GM18526 (cell line): ENCODE measurements around the gene TMEM182.

Experiments used
- POLR2A ChIP-seq: IDR thresholded peaks from 3 replicates; pipeline ENCODE4 v1.6.1; 2011; ENCODE audit not compliant: insufficient read length; ENCODE audit errors: extremely low read depth

Gene TMEM182

DNA sequence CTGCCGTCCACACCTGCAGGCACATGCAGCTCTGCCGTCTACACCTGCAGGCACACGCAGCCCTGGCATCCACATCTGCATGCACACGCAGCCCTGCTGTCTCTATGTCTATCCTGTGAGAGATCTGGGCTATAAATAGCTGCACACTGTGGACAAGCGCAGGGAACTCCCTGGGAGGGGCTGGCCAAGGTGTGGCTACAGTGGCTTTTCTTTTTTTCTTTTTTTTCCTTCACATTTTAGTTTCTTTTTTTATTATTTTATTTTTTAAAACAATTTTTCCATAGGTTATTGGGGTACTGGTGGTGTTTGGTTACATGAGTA lies 42.0 kb downstream of the TMEM182 start:
- TF ChIP-seq POLR2A = no peak

DNA sequence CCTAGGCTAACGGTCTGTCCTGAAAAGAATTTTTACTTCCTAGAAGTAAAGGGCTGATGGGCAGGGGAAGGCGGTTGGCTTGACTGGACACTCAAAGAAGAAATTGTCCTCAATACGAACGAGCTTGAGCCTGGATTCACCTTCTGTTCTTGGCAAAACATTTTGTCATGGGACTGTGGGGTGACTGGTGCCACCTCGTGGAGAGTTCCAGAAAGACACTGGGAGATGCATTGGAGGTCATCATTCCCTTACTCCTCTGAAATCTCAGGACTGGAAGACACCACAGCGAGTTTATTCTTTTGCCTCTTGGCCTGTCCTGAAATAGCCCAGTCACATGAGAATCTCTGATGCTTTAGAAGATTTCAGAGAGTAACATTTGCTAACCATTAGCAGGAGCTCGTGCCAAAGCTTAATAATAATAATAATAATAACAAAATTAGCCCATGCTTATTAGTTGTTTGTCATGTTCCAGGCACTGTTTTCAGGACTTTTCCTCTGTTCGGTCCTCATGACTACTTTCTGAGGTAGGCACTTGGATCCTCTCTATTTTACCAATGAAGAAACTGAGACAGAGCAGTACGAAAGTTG lies 44.5 kb downstream of the TMEM182 start:
- TF ChIP-seq POLR2A = no peak

DNA sequence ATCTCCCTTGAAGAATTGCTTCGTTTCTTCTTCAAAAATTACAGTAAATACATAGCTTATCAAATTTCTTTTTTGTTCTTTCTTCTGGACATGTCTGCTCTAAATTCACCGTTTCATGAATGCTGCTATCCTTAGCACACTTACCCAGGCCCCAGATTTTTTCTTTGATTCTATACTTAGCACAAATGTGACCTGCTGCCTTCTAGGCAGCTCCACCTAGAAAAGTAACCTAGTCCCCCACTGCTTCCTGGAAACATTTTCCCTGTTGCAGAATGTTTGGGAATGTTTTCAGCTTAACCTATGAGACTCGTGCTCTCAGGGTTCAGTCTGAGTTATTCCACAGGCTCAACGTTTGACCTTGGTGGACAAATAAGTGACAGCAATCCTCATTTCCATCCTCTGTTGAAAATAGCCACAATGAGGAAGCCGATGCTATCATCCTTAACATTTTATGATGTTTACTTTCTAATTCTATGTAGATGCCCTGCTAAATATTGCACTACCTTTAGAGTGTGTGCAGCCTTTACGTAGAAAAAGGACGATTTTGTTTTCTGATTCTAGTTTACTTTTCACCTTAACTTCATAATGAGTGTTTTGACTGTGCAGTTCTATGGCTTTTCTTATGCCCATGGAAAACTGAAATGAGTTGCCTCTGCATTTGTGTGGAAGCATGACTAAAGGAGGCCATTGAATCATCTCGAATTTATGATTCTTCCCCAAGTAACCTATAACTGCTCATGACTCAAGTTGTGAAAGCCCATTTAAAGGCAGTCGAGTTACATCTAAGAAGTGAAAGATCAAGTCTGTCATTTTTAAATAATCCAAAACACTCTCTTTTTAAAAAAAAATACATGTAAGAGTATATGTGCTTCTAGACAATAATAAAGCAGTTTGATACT lies 47.7 kb downstream of the TMEM182 start:
- no peak for TF ChIP-seq POLR2A

DNA sequence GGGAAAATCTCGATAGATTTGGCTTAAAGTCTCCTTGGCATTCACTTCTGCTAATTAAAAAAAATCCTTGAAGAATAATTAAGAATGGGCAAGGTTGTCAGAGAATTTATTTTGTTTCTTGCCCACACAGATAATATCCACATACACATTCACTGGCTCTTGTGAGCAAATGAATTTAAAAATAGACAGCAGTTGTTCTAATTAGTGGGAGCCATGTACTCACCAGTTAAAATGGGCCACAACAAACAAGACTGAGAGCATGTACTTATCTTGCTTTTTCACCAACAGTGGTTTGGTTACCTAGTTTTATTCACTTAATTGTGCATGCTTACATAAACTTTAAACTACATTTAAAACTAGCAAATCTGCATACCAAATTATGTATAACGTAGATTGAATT lies 53.5 kb downstream of the TMEM182 start:
- TF ChIP-seq POLR2A = no peak

GRCh38 chr2:102826904-102827303 lies 65.1 kb downstream of the TMEM182 start:
- no peak for TF ChIP-seq POLR2A

DNA sequence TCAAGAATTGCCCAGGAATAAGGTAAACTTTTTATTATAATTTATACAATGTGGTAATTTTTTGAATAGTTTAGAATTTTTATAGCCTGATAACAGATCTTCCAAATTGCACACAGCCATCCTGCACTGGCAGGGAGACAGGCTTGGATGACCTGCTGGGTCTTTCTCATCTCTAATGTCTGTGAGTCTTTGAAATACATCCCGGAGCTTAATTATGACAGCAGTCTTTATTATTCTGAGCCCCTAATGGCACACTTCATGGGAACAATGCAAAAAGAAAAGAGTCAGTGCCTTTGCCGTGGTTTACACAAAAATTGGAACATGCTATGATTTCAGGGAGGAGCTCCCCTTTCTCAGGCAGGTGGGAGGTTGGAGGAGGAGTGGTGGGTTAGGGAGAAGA lies 71.0 kb downstream of the TMEM182 start:
- TF ChIP-seq POLR2A = no peak

DNA sequence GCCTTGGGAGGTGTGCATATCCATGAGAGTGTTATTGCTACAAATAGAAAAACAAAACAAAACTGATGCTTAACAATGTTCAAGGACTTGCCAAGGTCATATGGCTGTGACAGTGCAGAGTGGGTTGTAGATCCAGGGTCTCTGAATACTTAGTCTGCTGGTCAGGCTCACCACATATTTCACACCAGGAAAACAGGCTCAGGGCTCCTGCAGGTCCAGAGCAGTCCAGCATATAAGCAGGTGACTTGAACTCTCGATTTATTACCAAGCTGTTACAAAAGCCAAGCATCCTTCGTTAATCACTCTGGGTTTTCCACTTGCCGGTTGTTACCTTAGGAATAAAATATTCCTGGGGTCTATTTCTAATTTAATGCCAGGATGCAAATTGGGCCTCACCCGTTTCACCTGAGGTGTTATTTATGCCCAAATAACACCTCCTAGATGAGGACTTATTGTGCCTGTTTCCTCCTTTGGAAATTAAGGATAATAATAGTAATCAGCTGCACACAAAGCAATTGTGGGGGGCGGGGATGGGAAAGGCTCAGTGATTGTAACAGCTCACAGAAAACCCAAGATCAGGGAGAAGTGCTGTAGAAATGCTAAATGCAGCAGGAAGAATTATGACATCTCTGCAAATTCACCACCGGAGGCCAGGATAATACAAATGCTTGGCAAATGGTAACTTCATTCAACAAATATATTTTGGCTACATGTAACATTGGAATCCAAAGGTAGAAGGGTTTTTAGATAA lies 72.9 kb downstream of the TMEM182 start:
- TF ChIP-seq POLR2A = no peak

DNA sequence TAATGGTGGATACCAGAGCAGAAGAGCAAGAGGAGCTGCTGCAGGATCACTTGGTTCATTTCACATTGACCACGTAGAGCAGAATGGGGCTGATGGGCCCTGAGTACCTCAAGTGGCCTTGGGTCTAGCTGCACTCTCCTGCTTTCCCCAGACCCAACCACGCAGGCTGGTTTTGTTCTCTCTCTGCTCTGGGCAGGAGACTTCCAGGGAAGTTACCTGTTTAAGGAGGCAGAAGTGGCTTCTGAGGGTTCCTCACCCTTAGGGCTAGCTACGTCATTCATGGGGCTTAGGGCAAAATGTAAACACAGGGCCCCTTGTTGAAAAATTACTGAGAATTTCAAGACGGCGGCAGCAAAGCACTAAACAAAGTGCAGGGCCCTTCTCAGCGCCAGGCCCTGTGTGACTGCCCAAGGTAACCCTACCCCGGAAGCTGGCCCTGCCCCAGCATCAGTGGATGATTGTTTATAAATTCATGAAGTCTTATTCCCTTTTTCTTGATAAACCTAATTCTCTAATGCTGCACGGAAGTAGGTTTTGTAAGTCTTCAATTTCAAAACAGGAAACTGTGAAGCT lies 75.9 kb downstream of the TMEM182 start:
- TF ChIP-seq POLR2A = no peak

GRCh38 chr2:102839668-102840388 lies 78.0 kb downstream of the TMEM182 start:
- TF ChIP-seq POLR2A = no peak

- TF ChIP-seq POLR2A = no peak
Measured at GRCh38 chr2:102841107-102841840, 79.4 kb downstream of the TMEM182 start.

- TF ChIP-seq POLR2A = no peak
Measured at GRCh38 chr2:102843764-102844443, 82.1 kb downstream of the TMEM182 start.

- no peak for TF ChIP-seq POLR2A
Measured at GRCh38 chr2:102844911-102845310, 83.1 kb downstream of the TMEM182 start.

- no peak for TF ChIP-seq POLR2A
Measured at GRCh38 chr2:102848366-102848839, 86.6 kb downstream of the TMEM182 start.

- TF ChIP-seq POLR2A = no peak
Measured at GRCh38 chr2:102850888-102851287, 89.1 kb downstream of the TMEM182 start.

GRCh38 chr2:102852867-102853266 lies 91.0 kb downstream of the TMEM182 start:
- no peak for TF ChIP-seq POLR2A
